CD4-positive, alpha-beta T cell treated with Interleukin-15 for 1 hour (primary cell): Measurements from ENCODE around the gene PSMA5.
"Not testable (repeated sequence)": the region's sequence is repeated elsewhere in the genome, so short reads cannot be mapped to it uniquely, and the experiment has no call there.

Experiments
- DNase-seq: peaks from one replicate; pipeline ENCODE4 v3.0.0-alpha.2; 2020

PSMA5 gene

DNA sequence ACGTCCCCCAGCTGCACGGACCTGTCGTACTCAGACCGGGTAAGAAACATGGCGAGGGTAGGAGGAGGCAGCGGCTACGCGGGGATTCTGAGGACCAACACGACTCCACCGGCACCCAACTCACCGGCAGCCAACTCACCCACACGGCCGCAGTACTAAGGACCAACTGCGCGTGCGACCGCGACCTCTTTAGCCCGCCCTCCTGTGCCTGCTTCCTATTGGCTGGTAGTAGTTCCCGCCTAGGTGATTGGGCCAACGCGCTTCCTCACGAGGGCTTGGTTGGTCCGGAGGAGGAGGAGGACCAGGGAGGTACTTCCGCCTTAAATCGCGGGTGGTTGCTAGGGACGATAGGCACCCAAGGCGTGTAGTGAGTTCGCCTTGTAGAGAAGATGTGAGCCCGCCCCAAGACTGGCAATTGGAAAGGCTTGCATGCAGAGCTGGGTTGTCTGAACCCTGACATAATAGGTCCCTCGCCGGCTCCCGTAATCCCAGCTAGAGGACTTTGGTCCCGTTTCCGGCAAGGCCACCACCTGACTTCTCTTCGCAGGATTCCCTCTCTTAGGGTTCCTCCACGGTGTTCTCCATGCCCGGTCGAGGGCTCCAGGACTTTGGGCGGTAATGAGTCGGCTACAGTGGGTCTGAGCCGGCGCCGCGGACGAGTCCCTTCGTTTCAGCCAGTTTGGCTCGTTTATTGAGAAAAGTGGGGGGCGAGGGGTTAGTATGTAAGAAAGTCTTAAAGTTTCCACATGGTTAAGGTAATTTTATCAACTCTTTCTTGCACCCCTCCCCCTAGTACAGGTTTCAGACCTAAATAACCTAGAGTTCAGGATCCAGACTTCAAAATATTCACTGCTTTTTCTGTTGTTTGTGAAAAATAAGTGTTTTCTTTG, at the start of gene PSMA5:
Gene PSMA5 (minus strand): TSS at position 168 of the 890 bp plus-strand sequence. CDS start 118 bp downstream, at position 50.
- peak; percentile 97 for DNase-seq

DNA sequence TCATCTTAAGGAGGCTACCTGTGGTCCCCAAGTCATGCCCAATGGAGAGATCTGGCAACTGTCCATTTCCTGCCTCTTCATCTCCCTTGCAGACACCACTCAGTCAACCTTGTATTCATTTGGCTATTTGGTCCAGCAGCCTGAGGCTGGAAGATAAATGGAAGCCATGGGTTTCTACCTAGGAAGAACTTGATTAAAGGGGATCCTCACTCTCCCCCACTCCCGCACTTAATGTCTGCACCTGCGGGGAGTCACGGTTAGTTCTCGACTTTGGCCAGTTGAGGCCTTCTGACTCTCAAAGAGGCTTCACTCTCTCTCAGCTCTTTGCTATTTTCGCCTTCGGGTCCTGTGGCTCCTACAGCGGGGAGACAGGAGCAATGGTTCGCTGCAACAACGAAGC, 49.0 kb upstream of the PSMA5 start:
- no peak for DNase-seq

GRCh38 chr1:109474697-109475096, 48.4 kb upstream of the PSMA5 start:
- DNase-seq: no peak

- not testable (repeated sequence) for DNase-seq
Observed at GRCh38 chr1:109473284-109474057, 47.2 kb upstream of the PSMA5 start.

- DNase-seq: no peak
Observed at GRCh38 chr1:109472779-109473178, 46.5 kb upstream of the PSMA5 start.

DNA sequence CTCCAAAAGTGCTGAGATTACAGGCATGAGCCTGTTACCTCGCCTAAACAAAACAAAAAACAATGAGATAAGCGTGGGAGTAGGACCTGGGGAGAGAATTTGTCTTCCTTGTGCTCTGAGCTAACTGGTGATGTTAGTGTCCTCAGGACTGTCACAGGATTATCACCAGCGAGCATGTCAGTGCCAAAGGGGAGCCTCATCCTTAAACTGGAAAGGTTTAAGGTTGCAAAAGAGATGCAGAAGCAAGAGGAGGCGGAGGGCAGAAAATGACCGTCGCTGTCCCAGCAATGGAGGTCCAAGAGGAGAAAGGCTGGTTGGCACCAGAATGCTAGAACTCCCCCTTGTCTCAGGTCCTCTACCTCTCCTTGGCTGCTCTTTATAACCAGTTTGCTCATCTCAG, 44.0 kb upstream of the PSMA5 start:
- DNase-seq: no peak

DNA sequence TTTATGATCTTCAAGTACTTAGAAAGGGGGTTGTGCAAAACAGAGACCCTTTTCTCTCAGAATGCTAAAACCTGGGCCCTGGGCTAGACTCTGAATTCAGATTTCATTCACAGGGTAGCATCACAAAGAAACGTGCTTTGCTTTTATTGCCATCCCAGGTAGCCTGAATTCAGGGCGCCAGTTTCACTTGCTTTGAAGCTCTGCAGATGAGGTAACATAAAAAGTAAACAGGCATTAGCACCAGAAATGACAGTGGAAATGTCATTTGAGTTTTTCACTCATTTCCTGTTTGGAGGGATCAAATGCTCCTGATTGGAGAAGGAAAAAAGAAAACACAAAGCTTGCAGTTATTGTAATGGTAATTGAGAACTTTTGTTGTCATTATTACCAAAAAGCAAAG, 42.7 kb upstream of the PSMA5 start:
- DNase-seq: no peak

DNA sequence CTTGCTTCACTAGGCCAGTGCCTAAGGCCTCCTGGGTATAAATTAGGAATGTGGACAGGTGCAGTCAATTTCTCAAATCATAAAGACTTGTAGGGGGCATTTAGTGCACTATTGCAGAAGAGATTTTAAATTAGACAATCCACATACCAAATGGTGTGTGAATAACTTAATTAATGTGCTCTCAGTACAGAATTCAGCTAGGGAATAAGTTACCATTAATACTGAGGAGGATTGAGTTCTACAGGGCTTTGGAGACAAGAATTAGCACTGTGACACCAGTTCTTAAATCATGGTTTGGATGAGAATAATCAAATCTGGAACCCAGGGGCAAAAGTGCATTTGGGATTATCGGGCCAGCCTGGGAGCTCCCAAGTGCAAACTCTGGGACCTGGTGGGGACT, 41.8 kb upstream of the PSMA5 start:
- DNase-seq: no peak

GRCh38 chr1:109467301-109467777, 41.1 kb upstream of the PSMA5 start:
- DNase-seq: no peak

DNA sequence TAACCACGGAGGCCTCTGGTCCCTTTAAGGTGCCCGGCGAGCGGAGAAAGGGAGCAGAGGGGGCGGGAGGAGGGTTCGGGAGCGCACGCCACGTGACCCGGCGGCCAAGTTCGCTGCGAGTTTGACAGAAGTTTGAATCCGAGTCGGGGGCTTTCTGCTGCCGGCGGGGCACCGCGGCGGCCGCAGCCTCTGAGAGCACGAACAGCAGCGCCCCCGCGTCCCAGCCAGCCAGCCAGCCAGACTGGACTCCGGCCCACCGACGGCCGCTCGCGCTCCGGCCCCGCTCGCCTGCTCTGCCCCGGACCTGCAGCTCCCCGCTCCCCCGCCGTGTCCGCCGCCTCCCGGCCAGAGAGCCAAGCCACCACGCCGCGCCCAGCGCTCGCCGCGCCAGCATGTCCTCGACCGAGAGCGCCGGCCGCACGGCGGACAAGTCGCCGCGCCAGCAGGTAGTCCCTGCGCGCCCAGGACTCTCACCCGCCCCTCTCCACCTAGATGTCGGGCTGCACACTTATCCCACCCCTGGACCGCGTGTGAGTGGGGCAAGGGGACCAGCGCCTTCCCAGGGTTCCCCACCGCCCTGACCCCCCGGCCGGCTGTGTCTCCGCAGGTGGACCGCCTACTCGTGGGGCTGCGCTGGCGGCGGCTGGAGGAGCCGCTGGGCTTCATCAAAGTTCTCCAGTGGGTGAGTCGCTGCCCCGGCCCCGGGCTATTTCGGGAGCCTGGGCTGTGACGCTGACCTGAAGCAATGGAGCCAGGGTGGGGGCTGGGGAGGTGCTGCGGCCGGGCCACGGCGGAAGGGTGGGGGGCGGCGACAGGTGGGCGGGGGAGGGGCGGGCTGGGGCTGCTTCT, 40.4 kb upstream of the PSMA5 start, which contains the start of gene SYPL2:
Gene SYPL2 (plus strand): TSS at position 95 of the 849 bp plus-strand sequence. CDS start 298 bp downstream, at position 393.
- no peak for DNase-seq

DNA sequence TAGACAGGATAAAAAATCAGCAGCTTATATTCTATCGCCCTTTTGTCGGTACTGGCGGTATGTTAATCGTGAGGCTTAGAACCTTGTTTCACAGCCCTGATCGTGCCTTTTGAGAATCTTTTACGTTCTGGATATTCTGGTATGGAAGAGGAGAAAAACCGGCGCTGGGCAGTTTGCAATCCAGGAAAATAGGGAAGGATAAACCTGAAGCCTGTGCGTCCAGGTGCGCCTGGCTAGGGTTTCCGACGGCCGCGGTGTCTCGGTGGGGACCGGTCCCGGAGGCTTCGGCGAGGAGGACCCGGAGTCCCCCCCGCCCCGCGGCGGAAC, 39.8 kb upstream of the PSMA5 start:
- DNase-seq: no peak

DNA sequence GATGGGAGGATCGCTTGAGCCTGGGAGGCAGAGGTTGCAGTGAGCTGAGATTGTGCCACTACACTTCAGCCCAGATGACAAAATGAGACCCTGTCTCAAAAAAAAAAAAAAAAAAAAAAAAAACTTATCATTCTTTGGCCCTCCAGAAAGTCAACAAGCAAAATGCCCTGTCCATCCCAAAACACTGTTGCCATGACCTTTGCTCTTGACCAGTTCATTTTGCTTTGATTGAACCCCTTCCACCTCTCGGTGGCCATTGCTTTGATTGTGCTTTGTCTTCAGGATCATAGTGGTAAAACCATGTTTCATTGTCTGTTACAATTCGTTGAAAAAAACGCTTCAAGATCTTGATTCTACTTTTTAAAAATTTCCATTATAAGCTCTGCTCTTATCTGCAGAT, 31.6 kb upstream of the PSMA5 start:
- DNase-seq: no peak

DNA sequence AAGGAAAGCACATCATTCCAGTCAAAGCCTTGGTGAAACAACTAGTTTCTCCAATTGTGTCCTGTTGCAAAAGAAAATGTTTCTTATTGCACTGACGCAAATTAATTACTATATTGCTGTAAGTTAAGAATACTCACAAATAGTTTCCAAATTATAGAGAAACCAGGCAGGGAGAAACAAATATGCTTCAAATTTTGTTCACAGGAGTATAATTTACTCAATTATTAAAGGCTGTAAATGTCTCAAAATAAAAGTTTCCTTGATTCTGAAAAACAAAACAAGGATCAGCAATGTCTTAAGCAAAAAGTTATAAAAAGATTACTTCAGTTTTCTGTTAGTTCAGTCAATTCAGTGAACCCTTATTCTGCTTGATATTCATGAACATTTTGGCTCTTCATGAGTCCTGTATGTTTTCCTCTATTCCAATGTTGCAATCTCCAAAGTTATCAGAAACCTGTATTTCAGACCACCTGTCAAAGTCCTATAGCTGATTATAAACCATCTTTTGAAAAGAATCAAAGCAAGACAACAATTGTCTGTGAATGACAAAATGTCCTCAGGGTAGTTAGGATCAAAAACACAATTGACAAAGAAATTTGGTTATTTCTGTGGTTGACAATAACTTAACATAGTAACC, 28.4 kb upstream of the PSMA5 start:
- no peak for DNase-seq

DNA sequence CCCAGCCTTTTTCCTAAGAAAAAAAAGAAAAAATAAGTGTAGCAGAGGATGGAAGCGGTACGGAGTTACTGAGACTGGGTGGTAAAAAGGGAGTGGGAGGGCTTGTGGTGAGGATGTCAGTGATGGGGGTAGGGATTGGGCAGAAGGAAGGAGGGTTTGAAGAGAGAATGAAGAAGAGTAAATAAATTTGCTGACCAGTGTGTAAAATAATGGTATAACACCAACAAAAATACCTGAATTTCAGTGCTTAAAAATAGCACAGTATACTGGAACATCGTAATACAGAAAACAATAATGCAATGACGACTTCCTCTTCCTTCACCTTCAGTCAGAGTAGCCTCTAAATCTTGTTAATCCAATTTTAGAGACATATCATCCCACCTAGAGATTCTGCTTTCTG, 21.3 kb upstream of the PSMA5 start:
- no peak for DNase-seq

- DNase-seq: not testable (repeated sequence)
Observed at GRCh38 chr1:109445949-109446695, 19.9 kb upstream of the PSMA5 start.

GRCh38 chr1:109444346-109444745, 18.1 kb upstream of the PSMA5 start:
- no peak for DNase-seq

DNA sequence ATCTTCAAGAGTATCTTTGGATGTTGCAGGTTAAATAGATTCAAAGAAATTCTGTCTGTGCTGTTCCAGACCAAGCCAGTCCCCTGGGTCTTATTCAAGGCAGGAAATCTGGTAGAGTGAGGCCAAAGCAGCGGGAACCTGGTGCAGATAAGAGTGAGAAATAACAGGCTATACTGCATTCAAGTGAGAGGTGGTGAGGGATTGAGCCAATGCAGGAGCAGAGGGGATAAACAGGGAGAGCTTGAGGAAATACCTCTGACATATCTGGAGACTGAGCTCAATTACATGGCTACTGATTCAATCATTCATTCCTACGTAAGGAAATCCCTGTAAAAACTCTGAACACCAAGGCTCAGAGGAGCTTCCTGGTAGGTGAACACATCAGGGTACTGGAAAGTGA, 17.2 kb upstream of the PSMA5 start:
- no peak for DNase-seq

- no peak for DNase-seq
Observed at GRCh38 chr1:109441069-109441468, 14.8 kb upstream of the PSMA5 start.

DNA sequence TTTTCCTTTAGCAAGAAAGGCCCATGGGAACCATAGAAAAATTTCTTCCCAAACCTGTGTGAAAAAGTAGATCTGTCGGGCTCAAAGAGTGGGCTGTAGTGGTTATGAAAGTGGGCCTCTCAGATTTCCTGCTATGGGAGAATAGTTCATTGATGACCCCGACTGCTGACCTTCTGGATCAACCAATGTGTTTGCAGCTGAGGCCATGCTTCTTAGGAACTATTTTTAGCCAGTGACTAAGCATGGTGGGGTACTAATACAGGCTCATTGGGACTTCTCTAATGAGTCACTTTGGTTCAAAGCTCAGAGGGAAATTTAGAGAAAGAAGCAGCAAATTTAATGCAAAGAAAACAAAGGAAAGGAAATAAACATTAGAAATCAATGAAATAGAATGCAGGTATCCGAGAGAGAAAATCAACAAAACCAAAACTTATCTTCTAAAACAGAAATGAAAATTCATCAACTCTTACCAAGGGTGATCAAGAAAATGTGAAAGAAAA, 12.6 kb upstream of the PSMA5 start:
- no peak for DNase-seq

GRCh38 chr1:109434484-109434883, 8.2 kb upstream of the PSMA5 start:
- no peak for DNase-seq

DNA sequence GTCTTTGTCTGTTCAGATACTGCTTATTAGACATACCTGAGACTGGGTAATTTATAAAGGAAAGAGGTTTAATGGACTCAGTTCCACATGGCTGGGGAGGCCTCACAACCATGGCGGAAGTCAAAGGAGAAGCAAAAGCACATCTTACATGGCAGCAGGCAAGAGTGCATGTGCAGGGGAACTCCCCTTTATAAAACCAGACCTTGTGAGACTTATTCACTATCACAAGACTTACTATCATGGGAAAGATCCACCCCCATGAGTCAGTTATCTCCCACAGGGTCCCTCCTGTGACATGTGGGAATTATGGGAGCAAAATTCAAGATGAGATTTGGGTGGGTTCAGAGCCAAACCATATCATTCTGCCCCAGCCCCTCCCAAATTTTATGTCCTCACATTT, 7.1 kb upstream of the PSMA5 start:
- no peak for DNase-seq

- no peak for DNase-seq
Observed at GRCh38 chr1:109432336-109432735, 6.1 kb upstream of the PSMA5 start.
